RPMI8226 (cell line): ENCODE data around the gene PDP2.
A peak's percentile ranks its signal among the peaks of the same experiment; 100 is the strongest.

Experiments
- DNase-seq: peaks from one replicate; pipeline ENCODE4 v3.0.0-alpha.2; 2015

Gene PDP2, protein sequence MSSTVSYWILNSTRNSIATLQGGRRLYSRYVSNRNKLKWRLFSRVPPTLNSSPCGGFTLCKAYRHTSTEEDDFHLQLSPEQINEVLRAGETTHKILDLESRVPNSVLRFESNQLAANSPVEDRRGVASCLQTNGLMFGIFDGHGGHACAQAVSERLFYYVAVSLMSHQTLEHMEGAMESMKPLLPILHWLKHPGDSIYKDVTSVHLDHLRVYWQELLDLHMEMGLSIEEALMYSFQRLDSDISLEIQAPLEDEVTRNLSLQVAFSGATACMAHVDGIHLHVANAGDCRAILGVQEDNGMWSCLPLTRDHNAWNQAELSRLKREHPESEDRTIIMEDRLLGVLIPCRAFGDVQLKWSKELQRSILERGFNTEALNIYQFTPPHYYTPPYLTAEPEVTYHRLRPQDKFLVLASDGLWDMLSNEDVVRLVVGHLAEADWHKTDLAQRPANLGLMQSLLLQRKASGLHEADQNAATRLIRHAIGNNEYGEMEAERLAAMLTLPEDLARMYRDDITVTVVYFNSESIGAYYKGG

DNA sequence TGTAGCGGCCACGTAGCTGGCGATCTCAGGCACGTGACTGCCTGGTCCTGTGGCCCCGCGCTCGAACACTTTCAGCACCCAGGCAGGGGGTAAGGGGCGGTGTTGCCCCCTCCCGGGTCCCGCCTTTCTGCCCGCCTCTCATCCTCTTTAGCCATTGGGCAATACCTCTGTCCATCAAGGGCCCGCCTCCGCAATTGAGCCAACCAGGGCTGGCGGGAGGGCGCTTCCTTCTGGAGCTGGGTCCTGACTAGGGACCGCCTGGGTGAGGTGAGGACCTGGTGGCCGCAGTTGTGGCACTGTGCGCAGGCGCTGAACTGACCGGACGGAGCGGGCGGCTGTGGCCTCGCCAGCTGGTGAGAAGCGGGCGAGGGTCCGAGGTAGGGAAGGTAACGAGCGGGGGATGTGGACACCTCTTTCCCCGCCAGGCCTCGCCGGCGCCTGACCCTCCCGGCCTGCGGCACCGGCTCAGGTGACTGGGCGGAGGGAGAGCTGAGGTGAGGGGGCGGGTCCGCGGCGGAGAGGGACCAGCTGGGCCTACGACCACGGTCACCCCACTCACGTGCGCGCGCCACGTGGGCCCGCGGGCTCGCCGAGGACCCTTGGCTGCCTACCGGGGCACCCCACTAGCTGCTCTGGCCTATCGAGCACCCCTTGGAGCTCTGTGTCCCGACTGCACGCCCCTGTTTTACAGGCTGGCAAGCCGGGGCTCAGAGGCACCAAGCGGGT lies at the start of gene PDP2:
Gene PDP2, plus strand, starts transcription at position 228 of the 726 bp plus-strand sequence. CDS start 3,770 bp downstream, outside the sequence.
- DNase-seq, result peak; percentile 99

DNA sequence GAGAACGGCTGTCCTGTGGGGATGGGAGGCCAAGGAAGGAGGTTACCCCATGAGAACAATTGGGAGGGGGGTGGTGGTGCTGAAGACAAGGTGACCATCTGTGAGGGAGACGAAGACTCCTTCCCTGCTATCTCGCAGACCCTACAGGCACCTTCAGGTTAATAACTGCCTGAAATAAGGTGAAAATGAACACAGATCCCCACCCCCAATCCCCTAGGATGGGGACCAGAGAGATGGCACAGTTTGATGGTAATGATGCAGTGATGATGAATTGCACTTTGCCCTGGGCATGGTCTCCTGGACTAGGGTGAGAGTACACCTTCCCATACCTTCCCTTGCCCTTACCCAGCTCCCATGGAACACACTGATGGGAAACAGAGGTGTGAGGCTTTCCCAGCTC lies 48.1 kb upstream of the PDP2 start:
- no peak for DNase-seq

DNA sequence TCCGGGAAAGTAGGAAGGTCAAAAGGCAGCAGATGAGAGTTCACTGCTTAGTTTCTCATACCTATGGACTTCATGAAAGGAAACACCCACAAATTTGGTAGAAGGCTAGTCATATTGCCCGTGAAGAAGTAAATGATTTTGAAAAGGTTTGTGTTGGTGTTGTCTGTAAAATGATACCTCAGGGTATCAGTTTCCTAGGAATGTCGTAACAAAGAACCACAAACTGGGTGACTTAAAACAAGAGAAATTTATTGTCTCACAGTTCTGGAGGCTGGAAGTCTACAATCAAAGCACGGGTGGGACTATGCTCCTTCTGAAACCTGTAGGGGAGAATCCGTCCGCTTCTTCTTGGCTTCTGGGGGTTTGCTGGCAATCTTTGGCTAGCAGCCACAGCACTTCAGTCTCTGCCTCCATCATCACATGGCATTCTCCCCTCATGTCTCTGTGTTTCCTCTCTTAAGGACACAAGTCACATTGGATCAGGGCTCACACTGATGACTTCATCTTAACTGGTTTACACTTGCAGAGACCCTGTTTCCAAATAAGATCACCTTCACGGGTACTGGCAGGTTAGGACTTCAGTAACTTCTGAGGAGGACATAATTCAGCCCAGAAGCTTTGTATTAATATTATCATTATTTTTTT lies 47.5 kb upstream of the PDP2 start:
- no peak for DNase-seq

- DNase-seq, result no peak
Observed at GRCh38 chr16:66834746-66835145, 45.6 kb upstream of the PDP2 start.

DNA sequence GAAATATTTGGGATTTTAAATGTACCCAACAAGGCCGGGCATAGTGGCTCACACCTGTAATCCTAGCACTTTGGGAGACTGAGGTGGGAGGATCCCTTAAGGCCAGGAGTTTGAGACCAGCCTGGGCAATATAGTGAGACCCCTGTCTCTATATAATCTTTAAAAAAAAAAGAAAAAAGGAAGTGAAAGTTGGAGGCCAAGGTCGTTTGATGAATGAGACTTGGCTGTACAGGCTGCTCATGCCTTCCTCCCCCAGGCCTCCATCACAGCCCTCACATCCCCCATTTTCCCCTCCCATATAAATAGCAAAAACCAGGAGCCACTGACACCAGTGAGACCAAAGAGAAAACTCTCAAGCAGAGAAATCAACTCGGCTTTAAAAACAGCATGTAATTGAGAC lies 39.4 kb upstream of the PDP2 start:
- peak; percentile 28 for DNase-seq

DNA sequence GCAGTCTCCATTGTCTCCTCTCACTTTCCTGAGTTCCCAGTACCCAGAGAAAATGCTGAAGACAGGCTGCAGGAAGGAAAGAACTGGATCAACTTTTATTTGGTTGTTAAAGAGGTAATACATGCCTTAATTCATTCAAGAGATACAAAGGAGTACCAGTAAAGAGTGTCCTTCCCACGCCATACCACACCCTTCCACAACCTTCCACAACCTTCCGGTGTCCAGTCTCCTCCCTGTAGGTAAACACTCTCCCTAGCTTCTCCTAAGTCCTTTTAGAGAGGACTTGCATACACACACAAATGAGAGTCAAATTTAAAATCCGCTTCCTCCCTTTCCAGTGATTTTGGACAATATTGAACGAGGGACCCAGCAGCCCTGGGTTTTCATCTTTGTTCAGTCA lies 38.9 kb upstream of the PDP2 start:
- DNase-seq, result no peak

DNA sequence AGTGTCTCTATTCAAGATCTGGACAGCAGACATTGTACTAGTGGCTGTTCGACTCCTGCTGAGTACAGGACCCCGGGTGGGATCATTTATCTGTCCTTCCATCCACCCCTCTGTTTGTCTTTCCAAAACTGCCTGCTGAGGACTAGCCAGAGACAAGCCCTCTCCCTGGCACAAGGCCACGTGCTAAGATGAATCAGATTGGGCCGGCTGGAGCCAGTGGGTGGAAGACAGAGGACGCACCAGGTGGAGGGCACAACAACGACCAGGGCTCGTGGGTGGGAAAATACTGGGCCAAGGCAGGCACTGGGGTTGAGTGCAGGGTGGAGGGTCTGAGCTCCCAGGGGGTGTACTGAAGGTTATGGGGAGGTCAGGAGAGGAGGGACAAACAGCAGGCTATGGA lies 37.5 kb upstream of the PDP2 start:
- DNase-seq, result no peak

DNA sequence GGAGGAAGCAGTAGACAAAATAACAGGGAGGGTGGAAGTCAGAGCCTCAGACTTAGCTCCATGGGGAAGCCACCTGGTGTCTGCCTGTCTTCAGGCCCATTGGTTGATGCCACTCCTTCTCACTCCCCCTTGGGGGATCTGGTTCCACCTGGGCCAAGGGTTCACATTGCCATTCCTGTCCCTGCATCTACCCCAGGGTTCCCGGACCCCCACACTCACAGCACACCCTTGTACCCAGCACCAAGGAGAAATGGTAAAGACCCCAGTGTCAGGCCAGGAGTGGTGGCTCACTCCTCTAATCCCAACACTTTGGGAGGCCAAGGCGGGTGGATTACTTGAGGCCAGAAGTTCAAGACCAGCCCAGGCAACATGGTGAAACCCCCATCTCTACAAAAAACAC lies 37.1 kb upstream of the PDP2 start:
- no peak for DNase-seq

- no peak for DNase-seq
Observed at GRCh38 chr16:66844009-66844341, 36.3 kb upstream of the PDP2 start.

GRCh38 chr16:66844342-66845079 lies 35.8 kb upstream of the PDP2 start, which contains the start of gene CA7:
Gene CA7 (plus strand): TSS chr16:66844414. CDS start chr16:66844488, 74 bp downstream.
- DNase-seq, result no peak

- no peak for DNase-seq
Observed at GRCh38 chr16:66845080-66845410, 35.3 kb upstream of the PDP2 start.

GRCh38 chr16:66845791-66846221 lies 34.5 kb upstream of the PDP2 start:
- DNase-seq, result no peak

DNA sequence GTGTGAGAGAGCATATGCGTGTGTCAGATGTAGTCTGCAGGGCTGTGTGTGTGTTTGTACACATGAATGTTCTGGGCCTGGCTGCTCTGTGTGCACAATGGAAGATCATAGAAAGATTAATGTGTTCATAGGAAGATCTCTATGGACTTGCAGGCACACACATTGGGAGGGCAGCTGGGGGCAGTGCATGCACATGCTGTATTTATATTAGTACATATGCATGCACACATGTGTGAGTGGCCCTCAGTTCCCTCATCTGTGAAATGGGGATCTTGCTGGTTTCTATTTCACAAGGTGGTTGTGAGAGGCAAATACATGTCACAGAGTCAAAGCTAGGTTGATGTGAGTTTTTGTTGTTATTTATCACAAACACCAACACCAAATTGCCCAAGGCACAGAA lies 34.0 kb upstream of the PDP2 start:
- DNase-seq, result no peak

DNA sequence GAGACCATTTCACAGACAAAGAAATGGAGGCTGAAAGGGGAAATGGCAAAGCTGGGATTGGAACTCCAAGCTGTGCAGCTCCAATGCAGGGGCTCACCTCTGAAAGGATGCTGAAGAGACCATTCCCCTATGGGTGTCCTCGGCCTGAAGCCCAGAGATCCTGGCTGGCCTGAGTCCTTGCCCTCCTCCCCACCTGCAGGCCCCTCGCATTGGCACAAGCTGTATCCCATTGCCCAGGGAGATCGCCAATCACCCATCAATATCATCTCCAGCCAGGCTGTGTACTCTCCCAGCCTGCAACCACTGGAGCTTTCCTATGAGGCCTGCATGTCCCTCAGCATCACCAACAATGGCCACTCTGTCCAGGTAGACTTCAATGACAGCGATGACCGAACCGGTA lies 33.5 kb upstream of the PDP2 start:
- DNase-seq, result no peak

DNA sequence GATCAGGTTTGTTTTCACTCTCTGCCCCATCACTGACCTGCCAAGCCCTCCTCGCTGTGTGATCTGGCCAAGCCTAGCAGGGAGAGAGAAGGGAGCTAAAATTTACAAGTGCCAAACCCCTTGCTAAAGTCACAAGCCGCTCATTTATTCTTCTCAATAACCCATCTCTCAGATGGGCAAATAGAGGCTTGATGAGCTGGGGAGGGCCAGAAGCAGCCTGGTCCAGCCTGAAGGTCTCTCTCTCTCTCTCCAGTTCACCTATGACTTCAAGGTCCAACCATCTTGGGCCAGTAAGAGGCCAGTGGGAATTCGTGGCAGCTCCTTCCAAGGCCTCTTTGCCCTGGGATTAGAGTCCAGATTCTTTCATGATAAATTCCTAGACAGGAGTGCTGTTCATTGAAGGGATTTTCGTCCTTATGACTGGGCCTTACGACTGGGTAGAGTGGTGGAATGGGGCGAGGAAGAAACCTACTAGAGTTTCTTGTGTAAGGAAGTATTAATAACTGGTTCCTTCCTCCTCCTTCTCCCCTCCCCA lies 32.7 kb upstream of the PDP2 start:
- DNase-seq, result no peak

DNA sequence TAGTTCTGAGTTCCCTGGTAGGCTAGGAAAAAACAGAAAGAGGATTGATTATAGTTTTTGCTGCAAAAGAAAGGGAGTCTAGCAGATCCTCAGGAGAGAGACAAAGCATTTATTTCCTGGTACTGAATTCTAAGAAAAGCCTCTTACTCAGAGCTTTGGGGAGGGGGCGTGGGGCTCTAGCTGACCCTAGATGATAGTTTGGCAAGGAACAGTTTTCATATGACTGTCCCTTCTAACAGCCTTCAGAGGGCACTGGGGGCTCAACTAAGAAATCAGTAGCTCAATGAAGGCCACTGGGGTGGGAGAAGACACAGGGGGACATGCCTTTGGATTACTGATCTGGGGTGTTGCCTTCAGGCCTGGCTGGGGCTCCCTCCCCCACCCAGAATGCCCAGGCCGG lies 32.1 kb upstream of the PDP2 start:
- DNase-seq, result no peak

- no peak for DNase-seq
Observed at GRCh38 chr16:66849021-66849420, 31.3 kb upstream of the PDP2 start.

DNA sequence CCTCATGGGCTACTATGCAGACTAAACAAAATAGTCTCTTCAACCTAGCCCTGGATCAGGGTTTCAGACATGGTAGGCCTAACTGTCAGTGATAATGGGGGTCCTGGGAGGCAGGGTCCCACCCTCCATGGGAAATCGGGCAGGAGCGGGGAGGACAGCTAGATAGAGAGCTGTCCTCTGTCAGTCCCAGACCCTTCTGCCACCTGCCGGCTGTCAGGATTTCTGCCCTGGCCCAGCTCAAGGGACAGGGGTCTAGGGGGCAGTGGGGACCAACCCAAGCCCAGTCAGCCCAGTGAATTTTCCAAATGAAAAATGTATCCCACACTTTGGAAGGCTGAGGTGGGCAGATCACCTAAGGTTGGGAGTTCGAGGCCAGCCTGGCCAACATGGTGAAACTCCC lies 30.8 kb upstream of the PDP2 start:
- DNase-seq, result no peak

GRCh38 chr16:66850115-66850815 lies 30.1 kb upstream of the PDP2 start:
- no peak for DNase-seq

GRCh38 chr16:66851166-66851964 lies 28.9 kb upstream of the PDP2 start:
- DNase-seq, result no peak
